Liver (tissue), 9 donors: Measurements from ENCODE around the gene TOM1L2. TPM values are rescaled to one million over a fixed set of nuclear protein-coding genes. Genes with fewer than 3 reads are reported as not detected.

Experiments
- DNase-seq: peaks from one replicate; pipeline ENCODE4 v3.0.0-alpha.2; 2017; ENCODE audit warnings: low spot score
- H3K27ac ChIP-seq, 2 donors: one replicate each; pipeline ENCODE4 v1.7.0; 2013; ENCODE audit warnings: inconsistent platforms in 2 of 2, low read length in 2 of 2, control low read depth in 1 of 2, low read depth in 1 of 2, mild to moderate bottlenecking in 1 of 2
- H3K27me3 ChIP-seq, 4 donors: one replicate each; pipeline versions ENCODE4 v1.6.1 to v1.7.0; 2013; ENCODE audit warnings: low read length in 3 of 4, inconsistent platforms in 1 of 4, mild to moderate bottlenecking in 1 of 4, moderate library complexity in 1 of 4; ENCODE audit not compliant: control insufficient read depth in 4 of 4, insufficient read depth in 4 of 4
- H3K36me3 ChIP-seq, 4 donors: one replicate each; pipeline versions ENCODE4 v1.6.1 to v1.7.0; 2013; ENCODE audit warnings: low read length in 3 of 4, mild to moderate bottlenecking in 3 of 4, low read depth in 1 of 4, moderate library complexity in 1 of 4; ENCODE audit not compliant: control insufficient read depth in 4 of 4, insufficient read depth in 3 of 4
- H3K4me1 ChIP-seq, 4 donors: one replicate each; pipeline versions ENCODE4 v1.6.1 to v1.7.0; 2013; ENCODE audit warnings: low read length in 3 of 4, mild to moderate bottlenecking in 3 of 4, moderate library complexity in 1 of 4; ENCODE audit not compliant: control insufficient read depth in 4 of 4, insufficient read depth in 4 of 4
- H3K4me3 ChIP-seq, 3 donors: one replicate each; pipeline versions ENCODE4 v1.6.1 to v1.7.0; 2013; ENCODE audit warnings: low read length in 3 of 3, control low read depth in 1 of 3, low read depth in 1 of 3, mild to moderate bottlenecking in 1 of 3
- H3K9ac ChIP-seq, 2 donors: one replicate each; pipeline ENCODE4 v1.7.0; 2013; ENCODE audit warnings: low read length in 2 of 2, mild to moderate bottlenecking in 2 of 2, moderate library complexity in 2 of 2, control low read depth in 1 of 2, low read depth in 1 of 2
- H3K9me3 ChIP-seq, 4 donors: one replicate each; pipeline versions ENCODE4 v1.6.1 to v1.7.0; 2013; ENCODE audit warnings: low read length in 3 of 4; ENCODE audit not compliant: control insufficient read depth in 4 of 4
- EGR1 ChIP-seq, 2 donors: IDR thresholded peaks; 2 replicates each; pipeline ENCODE4 v1.6.1; 2016 to 2018; ENCODE audit warnings: antibody characterized with exemption in 2 of 2, low read depth in 2 of 2
- FOXA1 ChIP-seq: IDR thresholded peaks from 2 replicates; pipeline ENCODE4 v1.6.1; 2016; ENCODE audit warnings: antibody characterized with exemption
- FOXA2 ChIP-seq: IDR thresholded peaks from 2 replicates; pipeline ENCODE4 v1.6.1; 2016; ENCODE audit warnings: antibody characterized with exemption
- GABPA ChIP-seq, 2 donors: IDR thresholded peaks in 1 of 2; conservative IDR thresholded peaks in 1 of 2; 2 replicates each; pipeline ENCODE4 v1.6.1; 2016; ENCODE audit warnings: antibody characterized with exemption in 2 of 2, mild to moderate bottlenecking in 1 of 2, moderate library complexity in 1 of 2
- HNF4A ChIP-seq, 2 donors: conservative IDR thresholded peaks; 2 replicates each; pipeline ENCODE4 v1.6.1; 2016; ENCODE audit warnings: antibody characterized with exemption in 2 of 2, mild to moderate bottlenecking in 2 of 2
- JUND ChIP-seq, 2 donors: IDR thresholded peaks; 2 replicates each; pipeline ENCODE4 v1.6.1; 2016; ENCODE audit warnings: antibody characterized with exemption in 2 of 2
- NR2F2 ChIP-seq: IDR thresholded peaks from 2 replicates; pipeline ENCODE4 v1.6.1; 2016; ENCODE audit warnings: antibody characterized with exemption
- RAD21 ChIP-seq, 2 donors: IDR thresholded peaks; 2 replicates each; pipeline ENCODE4 v1.6.1; 2016; ENCODE audit warnings: antibody characterized with exemption in 2 of 2, mild to moderate bottlenecking in 2 of 2
- RXRA ChIP-seq, 2 donors: IDR thresholded peaks; 2 replicates each; pipeline ENCODE4 v1.6.1; 2017 to 2018; ENCODE audit warnings: antibody characterized with exemption in 2 of 2, mild to moderate bottlenecking in 1 of 2
- SP1 ChIP-seq: IDR thresholded peaks from 2 replicates; pipeline ENCODE4 v1.6.1; 2018; ENCODE audit warnings: antibody characterized with exemption, mild to moderate bottlenecking
- TAF1 ChIP-seq: conservative IDR thresholded peaks from 2 replicates; pipeline ENCODE4 v1.6.1; 2016; ENCODE audit warnings: antibody characterized with exemption, mild to moderate bottlenecking
- YY1 ChIP-seq: IDR thresholded peaks from 2 replicates; pipeline ENCODE4 v1.6.1; 2016; ENCODE audit warnings: antibody characterized with exemption, mild to moderate bottlenecking
- WGBS: extraction: QIAGEN DNeasy Blood & Tissue Kit; methylation state at CpG from one replicate; pipeline ENCODE4 v1.1.7; 2013; 5-methylcytosine and 5-hydroxymethylcytosine counted together
- polyA plus RNA-seq, 2 donors: library from polyadenylated mRNA; stranded (reverse) in 1 of 2; unstranded in 1 of 2; fragments of 200-250 nt in 1 of 2; fragments of >200 nt in 1 of 2; fragmentation: Nextera tagmentation in 1 of 2; extraction: Ambion mirVana in 1 of 2; gene quantifications; one replicate each; pipeline versions ENCODE4 v1.2.1 to v1.2.3, GENCODE V29; 2013 to 2015
- total RNA-seq, 2 donors: library from RNA; depleted of rRNA; stranded (reverse); fragments of >200 nt; gene quantifications; one replicate each; pipeline ENCODE4 v1.2.3, GENCODE V29; 2014
- TF ChIP-seq, protein P1 (sequence below): IDR thresholded peaks from 2 replicates; pipeline ENCODE4 v1.6.1; 2016; ENCODE audit warnings: antibody characterized with exemption, mild to moderate bottlenecking
- TF ChIP-seq, protein P2 (sequence below): IDR thresholded peaks from 2 replicates; pipeline ENCODE4 v1.6.1; 2016; ENCODE audit warnings: antibody characterized with exemption
- TF ChIP-seq, protein P3 (sequence below): IDR thresholded peaks from 2 replicates; pipeline ENCODE4 v1.6.1; 2016; ENCODE audit warnings: antibody characterized with exemption
- TF ChIP-seq, protein P4 (sequence below): fragments of 150-350 bp; IDR thresholded peaks from 2 replicates; pipeline ENCODE4 v1.5.1; 2017; ENCODE audit warnings: improper control_type of control experiment, low read depth, low read length; ENCODE audit not compliant: missing input control
- donor health status: healthy.
- donor health status: healthy.
- donor health status: healthy.
- donor health status: healthy.
- donor health status: healthy.

The TOM1L2 gene
- total and polyA plus RNA-seq, 4 donors: 5.0 to 24.0 (median 9.3) TPM

GRCh38 chr17:17951524-17951923 is 20.7 kb downstream of the TOM1L2 start:
- no peak for DNase-seq
- WGBS: 95% methylated on average over 5 of the region's 5 CpGs
- no peak overlapping the region for H3K4me3 ChIP-seq
- H3K27me3 ChIP-seq: no peaks in the 10 kb centered on the region
- TF ChIP-seq EGR1 (IDR thresholded peaks at IDR 0.05; ENCODE audit: low read depth in 2 of 2) (no peak), JUND (IDR thresholded peaks at IDR 0.05) (no peak), FOXA2 (no peak), YY1 (no peak), HNF4A (conservative IDR thresholded peaks at IDR 0.05) (no peak), RAD21 (IDR thresholded peaks at IDR 0.05) (no peak), RXRA (IDR thresholded peaks at IDR 0.05) (no peak), FOXA1 (no peak), SP1 (no peak), GABPA (IDR thresholded peaks at IDR 0.05 in 1 of 2, conservative IDR thresholded peaks at IDR 0.05 in 1 of 2) (no peak), NR2F2 (no peak), TAF1 (no peak)
- TF ChIP-seq, protein P1, sequence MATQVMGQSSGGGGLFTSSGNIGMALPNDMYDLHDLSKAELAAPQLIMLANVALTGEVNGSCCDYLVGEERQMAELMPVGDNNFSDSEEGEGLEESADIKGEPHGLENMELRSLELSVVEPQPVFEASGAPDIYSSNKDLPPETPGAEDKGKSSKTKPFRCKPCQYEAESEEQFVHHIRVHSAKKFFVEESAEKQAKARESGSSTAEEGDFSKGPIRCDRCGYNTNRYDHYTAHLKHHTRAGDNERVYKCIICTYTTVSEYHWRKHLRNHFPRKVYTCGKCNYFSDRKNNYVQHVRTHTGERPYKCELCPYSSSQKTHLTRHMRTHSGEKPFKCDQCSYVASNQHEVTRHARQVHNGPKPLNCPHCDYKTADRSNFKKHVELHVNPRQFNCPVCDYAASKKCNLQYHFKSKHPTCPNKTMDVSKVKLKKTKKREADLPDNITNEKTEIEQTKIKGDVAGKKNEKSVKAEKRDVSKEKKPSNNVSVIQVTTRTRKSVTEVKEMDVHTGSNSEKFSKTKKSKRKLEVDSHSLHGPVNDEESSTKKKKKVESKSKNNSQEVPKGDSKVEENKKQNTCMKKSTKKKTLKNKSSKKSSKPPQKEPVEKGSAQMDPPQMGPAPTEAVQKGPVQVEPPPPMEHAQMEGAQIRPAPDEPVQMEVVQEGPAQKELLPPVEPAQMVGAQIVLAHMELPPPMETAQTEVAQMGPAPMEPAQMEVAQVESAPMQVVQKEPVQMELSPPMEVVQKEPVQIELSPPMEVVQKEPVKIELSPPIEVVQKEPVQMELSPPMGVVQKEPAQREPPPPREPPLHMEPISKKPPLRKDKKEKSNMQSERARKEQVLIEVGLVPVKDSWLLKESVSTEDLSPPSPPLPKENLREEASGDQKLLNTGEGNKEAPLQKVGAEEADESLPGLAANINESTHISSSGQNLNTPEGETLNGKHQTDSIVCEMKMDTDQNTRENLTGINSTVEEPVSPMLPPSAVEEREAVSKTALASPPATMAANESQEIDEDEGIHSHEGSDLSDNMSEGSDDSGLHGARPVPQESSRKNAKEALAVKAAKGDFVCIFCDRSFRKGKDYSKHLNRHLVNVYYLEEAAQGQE: no peak
- TF ChIP-seq, protein P2, sequence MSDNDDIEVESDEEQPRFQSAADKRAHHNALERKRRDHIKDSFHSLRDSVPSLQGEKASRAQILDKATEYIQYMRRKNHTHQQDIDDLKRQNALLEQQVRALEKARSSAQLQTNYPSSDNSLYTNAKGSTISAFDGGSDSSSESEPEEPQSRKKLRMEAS: no peak
- TF ChIP-seq, protein P3, sequence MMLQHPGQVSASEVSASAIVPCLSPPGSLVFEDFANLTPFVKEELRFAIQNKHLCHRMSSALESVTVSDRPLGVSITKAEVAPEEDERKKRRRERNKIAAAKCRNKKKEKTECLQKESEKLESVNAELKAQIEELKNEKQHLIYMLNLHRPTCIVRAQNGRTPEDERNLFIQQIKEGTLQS: no peak
- no peaks in the 10 kb centered on the region for H3K36me3 ChIP-seq
- H3K4me1 ChIP-seq: peaks cover 0 to 3% (median 0%) of the 10 kb centered on the region in 4 donors
- no peak overlapping the region for H3K27ac ChIP-seq
- H3K9me3 ChIP-seq: no peaks in the 10 kb centered on the region
- H3K9ac ChIP-seq: no peak overlapping the region

GRCh38 chr17:17950806-17951205 is 21.4 kb downstream of the TOM1L2 start:
- Histone ChIP-seq H3K9me3 (no peaks in the 10 kb centered on the region), H3K27me3 (no peaks in the 10 kb centered on the region), H3K4me3 (no peak overlapping the region), H3K36me3 (no peaks in the 10 kb centered on the region), H3K4me1 (peaks cover 0 to 3% (median 0%) of the 10 kb centered on the region in 4 donors), H3K9ac (no peak overlapping the region), H3K27ac (no peak overlapping the region)
- DNase-seq: no peak
- TF ChIP-seq, protein P2: no peak
- 98% methylated on average over 1 of the region's 1 CpG for WGBS

DNA sequence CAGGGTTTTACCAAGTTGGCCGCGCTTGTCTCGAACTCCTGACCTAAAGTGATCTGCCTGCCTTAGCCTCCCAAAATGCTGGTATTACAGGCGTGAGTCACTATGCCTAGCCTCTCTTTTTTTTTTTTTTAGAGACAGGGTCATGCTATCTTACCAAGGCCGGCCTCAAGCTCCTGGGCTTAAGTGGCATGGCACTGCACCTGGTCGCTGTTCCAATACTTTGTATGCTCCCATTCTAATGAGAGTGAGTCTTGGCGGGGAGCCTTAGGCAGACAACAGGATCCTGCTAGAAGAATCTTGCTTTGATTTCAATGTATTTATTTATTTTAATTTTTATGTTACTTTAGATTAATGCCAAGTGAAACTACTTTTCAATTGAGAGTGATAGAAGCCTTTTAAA is 21.9 kb downstream of the TOM1L2 start:
- H3K27ac ChIP-seq: no peak overlapping the region

More for the DNA sequence above, 21.9 kb downstream of the TOM1L2 start:
- Histone ChIP-seq H3K9me3 (no peaks in the 10 kb centered on the region), H3K36me3 (no peaks in the 10 kb centered on the region), H3K9ac (no peak overlapping the region), H3K27me3 (no peaks in the 10 kb centered on the region), H3K4me3 (no peak overlapping the region), H3K4me1 (peaks cover 0 to 3% (median 0%) of the 10 kb centered on the region in 4 donors)
- DNase-seq: no peak
- TF ChIP-seq EGR1 (IDR thresholded peaks at IDR 0.05; ENCODE audit: low read depth in 2 of 2) (no peak), YY1 (no peak), SP1 (no peak), NR2F2 (no peak)
- TF ChIP-seq, protein P4, sequence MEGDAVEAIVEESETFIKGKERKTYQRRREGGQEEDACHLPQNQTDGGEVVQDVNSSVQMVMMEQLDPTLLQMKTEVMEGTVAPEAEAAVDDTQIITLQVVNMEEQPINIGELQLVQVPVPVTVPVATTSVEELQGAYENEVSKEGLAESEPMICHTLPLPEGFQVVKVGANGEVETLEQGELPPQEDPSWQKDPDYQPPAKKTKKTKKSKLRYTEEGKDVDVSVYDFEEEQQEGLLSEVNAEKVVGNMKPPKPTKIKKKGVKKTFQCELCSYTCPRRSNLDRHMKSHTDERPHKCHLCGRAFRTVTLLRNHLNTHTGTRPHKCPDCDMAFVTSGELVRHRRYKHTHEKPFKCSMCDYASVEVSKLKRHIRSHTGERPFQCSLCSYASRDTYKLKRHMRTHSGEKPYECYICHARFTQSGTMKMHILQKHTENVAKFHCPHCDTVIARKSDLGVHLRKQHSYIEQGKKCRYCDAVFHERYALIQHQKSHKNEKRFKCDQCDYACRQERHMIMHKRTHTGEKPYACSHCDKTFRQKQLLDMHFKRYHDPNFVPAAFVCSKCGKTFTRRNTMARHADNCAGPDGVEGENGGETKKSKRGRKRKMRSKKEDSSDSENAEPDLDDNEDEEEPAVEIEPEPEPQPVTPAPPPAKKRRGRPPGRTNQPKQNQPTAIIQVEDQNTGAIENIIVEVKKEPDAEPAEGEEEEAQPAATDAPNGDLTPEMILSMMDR: no peak
- TF ChIP-seq, protein P2: no peak
- TF ChIP-seq, protein P3: no peak
- TF ChIP-seq, protein P1: no peak
- WGBS: 96% methylated on average over 7 of the region's 7 CpGs
